Stimulated activated CD8-positive, alpha-beta memory T cell treated with anti-CD3 and anti-CD28 coated beads, Interleukin-7, amount 100 ng/mL, for 4 hours (primary cell): Measurements from ENCODE around the gene FCN1.

Experiments used
- DNase-seq, 2 donors: peaks; one replicate each; pipeline ENCODE4 v3.0.0-alpha.2; 2020; ENCODE audit warnings: low read depth in 2 of 2

Gene FCN1

DNA sequence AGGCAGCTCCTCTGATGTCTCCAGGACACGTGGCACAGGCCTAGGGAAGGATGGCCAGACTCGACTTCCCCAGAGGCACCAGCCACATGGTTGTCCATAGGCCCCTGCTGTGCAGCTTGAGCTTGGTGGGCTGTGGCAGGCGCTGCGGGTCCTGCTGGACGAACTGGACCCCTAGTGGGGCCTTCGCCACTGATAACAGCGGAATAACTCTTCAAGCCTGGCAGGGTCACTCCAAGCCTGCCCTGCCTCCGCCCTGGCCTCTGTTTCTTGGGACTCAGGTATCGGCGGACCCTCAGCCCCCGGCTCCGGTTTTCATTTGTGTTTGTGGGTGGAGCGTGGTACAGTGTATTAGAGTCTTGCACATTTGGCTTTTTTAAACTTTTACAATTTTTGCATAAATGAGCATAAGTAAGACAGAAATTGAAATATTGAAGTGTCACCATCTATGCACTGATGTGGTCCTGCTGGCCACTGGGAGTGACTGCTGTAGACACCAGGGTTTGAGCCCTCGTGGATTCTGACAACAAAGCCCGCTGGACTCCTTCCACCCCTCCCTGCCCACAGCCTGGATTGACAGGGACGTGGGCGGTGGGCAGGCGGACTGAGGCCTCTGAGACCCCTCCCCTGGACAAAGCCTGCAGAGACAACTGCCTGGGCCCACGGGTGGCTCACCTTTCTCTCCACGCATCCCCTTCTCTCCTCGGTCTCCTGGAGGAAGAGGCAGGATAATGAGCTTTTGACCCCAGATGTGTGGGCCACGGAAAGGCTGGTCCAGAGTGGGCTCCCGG is 3.8 kb downstream of the FCN1 start:
- no peak for DNase-seq

DNA sequence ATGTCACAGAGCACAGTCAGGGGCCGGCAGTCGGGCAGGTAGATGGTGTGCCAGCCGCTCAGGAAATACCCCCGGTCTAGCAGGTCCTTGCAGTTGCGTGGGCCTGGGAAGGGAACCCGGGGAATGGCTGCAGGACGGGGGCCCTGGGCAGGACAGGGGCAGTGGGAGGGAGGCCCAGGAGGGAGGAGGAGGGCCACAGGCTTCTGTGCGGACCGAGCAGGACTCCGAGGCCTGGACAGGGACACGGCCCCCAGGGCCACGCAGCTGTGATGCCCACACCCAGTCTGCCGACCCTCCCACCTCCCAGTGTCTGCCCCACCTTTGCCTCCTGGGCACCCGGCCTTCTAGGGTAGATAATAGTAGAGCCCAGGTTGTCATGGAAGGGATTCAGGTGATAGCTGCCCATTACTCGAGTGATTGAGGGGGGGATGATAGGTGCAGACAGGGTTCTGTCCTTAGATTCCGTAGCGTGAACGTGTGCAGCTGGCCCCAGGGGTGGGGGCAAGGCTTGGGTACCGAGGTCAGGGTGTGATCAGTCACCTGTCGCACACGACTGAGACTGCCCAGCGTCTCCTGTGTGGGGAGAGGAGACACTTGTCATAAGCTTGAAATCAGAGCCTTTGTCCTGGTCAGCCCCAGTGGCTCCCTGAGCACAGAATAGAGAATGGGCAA is 4.5 kb downstream of the FCN1 start:
- DNase-seq = no peak

DNA sequence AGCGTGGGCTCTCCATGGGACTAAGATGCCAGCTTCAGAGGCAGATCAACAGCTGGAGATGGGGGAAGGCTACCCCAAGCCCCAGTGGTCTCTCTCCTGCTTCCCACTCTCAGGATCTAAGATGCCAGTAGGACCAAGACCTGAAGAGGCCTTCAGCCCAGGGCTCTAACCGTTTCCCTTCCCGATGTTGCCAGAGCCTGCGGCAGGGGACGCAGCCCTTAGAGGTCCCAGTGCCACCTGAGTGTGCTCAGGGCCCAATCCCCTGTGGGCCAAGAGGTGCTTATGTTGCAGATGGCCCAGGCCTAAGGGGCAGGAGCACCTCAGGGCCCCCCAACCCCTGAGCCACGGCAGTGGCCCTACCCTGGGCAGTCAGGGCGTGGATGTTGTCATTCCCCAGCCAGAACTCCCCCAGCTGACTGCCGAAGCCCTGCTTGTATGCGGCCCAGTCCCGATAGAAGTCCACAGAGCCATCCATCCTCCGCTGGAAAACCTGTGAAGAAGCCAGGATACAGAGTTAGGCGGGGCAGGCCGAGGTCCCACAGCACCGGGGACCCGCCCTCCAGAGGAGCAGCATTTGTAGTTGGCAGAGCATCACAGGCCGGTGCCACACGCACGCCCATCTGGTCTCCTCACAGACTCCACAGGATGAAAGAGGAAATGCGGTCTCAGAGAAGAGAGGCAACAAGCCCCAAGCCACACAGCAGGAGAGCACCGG is 5.4 kb downstream of the FCN1 start:
- no peak for DNase-seq

DNA sequence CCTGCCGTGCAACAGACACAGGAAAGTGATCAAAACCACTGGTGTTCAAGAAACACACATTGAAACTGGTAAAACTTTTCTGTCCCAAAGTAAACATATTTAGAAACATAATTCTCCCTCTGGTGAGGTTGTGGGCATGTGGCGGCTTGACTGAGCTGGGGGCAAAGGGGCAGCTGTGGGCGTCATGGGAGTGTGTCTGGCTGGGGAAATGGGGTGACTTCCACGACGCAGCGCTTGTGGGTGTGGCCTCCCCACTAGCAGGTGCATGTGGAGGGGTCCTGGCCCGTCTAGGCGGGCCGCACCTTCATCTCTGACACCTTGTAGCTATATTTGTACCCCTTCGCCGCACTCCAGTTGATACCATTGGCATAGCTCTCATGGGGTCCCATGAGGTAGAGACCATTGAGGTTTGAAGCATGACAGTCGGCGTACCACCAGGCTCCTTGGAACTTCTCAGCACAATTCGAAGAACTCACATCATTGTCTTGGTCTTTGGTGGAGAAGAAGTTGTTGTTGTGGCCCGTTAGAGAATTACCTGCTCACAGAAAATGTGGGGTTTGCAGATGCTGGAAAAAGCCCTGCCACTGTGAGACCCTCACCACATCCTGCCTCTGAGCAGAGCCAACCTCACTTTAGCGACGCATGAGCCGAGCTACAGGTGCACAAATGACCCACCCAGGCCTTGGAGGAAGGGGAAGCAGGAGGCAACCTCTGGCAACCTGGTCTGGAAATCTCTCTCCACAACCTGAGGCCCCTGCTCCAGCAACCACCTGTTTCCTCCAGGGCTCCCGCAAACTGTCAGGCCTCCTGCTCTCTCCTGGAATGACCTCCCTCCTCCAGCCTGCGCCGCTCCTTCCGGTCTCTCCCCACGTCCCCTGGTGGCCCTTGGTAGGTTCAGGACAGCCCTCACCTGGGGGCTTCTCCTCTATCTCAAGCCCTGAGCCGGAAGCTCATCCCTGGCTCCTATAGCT is 7.9 kb downstream of the FCN1 start:
- DNase-seq = no peak

DNA sequence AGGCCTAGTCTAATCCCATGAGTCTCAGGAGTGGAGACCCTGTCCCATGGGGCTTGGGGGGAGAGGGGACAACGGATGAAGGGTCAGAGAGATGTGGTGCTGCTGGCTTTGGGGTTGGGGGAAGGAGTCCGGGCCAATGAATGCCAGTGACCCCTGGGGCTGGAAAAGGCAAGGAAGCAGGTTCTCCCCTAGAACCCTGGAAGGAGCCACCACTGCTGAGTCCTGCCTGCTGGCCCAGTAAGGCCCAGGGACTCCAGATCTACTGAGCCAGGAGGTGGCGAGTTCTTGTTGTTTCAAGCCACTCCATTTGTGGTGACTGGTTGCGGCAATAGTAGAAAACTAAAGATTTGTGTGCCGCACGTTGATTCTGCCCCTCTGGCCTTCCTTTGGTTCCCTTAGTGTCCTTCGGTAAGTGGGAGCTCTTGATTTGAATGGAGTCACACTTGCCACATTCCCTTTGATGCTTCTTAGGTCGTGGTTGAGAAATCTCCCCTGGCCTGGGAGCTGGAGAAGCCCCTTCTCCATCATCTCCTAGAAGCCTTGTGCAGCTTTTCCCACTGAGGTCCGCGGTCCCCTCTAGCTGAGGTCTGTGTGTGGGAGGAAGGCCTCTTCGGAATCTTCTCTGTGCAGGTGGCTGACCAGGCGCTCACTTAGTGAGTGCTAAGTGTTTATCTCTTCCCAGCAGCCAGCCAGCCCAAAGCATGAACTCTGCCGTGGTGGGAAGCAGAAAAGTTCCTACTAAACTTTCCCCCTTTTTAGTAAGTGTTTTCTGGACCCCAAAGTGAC is 9.0 kb downstream of the FCN1 start:
- DNase-seq = no peak

DNA sequence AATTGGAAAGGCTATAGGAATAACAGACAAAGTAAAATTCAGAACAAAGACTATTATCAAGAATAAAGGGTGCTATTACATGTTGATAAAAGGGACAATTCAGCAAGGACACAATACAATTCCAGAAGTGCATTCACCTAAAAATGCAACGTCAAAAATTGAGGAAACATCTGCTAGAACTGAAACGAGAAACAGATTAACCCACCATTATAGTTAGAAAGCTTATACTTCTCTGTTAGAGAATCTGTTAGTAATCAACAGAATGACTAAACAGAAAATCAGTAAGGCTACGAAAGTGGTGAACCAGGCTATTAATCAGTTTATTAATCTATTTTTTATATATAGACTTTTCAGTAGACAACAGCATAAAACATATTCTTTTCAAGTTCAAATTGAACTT is 14.8 kb downstream of the FCN1 start:
- DNase-seq = no peak

DNA sequence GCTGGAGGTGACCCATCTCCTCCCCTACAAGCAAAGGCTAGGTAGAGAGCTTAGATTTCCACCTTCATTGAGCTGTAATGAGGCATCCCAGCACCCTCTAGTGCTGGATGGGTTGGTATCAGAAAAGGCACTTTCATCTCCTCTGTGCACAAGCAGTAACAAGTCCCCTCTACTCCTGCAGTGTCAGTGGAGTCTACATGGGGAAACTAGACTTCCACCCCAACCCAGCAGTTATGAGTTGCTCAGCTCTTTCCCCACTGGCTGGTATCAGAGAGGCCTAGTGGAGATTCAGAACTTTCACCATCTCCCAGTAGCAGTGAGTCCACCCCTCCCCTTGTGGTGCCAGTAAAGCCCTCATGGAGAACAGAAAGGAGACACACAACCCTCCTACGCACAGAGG is 17.9 kb downstream of the FCN1 start:
- DNase-seq = no peak

DNA sequence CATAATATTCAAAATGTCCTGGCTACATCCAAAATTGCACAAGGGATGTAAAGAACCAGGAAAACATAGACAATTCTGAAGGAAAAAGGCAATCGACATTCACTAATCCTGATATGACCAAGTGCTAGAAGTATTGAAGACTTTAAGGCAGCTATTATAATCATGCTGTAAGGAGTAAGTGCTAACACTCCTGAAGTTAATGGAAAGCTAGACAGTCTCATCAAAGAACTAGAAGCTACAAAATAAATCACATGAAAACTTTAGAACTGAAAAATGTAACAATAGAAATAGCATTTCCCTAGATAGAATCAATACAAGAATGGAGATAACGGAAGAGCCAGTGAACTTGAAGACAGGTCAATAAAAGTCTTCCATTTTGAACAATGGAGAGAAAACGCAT is 18.5 kb downstream of the FCN1 start:
- DNase-seq = no peak

DNA sequence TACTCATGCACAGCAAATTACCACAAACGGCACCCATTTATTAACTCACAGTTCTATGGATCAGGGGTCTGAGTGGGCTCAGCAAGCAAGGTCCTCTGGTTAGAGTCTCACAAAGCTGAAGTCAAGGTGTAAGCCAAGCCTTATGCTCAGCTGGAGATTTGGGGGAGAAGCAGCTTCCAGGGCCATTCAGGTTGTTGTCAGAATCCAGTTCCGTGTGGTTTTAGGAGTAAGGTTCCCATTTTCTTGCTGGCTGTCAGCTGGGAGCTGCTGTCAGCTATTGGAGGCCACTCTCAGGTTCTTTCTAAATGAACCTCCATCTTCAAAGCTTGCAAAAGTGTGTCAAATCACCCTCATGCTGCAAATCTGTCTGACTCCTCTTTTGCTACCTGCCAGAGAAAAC is 19.4 kb downstream of the FCN1 start:
- DNase-seq = no peak

DNA sequence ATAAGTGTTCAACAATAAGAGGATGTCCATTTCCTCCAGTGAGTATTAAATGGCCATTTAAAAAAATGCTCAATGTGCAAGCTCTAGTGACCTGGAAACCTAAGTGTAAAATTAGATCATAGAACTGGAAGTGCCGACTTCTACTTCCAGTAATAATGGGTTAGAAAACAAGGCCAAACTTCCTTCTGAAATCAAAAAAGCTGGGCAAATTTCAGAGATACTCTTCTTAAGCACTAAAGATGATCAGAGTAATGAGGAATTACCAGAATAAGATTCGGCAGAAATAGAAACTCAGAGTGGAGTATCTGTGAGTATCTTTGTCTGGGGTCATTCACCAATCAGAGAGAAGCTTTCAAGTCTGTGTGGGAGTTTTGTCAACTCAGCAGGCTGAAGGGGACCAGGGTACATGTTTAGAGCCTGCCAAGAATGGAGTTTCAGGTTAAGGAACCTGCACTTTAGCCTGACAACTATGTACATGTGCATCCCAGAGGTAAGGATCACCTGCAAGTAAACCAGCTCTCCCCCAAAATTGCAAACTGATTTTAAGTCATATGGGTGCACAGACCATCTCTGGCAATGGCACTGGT is 20.0 kb downstream of the FCN1 start:
- DNase-seq = no peak

DNA sequence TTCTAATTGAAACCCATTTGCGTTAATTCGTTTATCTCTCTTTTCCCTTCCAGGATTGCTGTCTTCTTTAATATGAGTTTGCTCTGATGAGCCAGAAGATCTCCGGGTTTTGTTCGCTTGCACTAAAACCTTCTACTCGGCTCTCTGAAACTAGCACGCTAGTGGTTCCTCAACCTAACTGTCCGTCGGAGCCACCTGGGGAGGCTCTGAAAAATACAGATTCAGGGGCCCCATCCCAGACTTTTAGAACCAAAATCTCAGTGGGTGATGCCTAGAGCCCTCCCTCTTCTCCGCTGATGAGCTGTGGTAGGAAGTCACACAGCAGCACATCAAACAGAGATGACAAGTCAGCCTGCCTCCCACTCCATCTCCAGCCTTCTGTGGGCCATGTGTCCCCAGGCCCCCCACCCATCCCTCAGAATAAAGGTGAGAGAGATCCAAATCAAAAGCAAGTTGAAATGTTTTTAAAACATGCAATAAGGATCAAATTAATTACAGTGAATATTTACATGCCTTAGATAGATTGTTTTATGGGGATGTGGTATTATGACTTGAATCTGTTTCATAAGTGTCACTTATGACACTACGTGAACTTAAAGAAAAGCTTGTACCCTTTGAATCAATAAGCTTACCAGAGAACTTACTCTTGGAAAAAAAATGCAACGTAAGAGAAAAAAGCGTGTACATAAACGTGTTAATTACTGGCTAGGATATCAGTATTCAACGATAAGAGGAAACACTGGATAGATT is 20.7 kb downstream of the FCN1 start:
- no peak for DNase-seq

DNA sequence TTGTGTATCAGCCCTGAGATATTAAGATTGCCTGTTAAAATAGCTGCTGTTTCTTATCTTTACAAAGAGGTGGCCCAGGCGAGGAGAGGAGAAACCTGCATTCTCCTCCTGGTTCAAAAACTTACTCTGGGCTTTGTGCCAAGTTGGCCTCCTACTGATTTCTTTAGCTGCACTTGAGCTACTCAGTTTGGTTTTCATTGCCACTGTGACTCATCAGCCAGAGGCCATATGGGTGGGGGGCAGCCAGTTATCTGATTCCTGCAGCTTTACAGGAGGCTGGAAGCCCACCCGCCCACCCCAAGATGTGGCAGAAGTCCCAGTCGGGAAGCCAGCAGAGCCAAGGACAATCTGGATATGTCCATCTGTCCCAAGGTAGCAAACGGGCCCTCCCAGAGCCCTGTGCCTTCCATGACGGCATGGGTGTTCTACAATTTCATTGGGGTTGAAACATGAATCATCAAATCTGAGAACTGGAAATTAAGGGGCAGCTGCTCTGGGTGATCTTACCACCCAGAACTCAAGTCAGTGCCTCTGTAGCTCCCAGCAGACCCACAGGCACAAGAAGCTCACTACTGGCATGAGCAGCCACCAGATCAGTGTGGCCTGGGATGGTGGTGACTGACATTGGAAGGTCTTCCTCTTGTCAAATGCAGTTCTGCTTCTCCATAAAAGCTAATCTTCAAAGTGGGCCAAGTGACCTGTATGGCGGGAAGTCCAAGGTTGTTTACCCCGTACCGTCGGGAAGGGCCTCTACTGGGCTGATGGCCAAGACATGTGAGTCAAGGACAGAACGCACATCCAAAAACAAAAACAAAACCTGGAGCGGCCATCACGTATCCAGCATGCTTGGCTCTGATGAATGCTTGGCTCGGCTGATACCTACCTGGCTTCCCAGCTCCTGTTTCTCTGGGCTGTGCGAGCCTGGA is 21.5 kb downstream of the FCN1 start:
- no peak for DNase-seq

DNA sequence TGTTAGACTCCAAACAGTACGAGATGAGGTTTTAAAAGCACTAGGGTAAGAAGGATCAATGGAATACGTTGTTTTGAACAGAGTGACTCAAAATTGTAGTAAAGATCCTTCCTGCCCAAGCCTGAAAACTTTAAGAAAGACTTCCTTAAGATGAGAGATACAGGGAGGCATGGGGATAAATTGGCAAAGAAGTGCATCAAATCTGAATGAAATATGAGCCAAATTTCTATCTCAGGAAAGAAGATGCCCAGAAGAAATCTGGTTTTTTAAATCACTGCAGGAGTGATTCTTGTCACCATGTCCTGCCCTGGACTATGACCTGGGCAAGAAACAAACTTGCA is 22.2 kb downstream of the FCN1 start:
- DNase-seq = no peak

DNA sequence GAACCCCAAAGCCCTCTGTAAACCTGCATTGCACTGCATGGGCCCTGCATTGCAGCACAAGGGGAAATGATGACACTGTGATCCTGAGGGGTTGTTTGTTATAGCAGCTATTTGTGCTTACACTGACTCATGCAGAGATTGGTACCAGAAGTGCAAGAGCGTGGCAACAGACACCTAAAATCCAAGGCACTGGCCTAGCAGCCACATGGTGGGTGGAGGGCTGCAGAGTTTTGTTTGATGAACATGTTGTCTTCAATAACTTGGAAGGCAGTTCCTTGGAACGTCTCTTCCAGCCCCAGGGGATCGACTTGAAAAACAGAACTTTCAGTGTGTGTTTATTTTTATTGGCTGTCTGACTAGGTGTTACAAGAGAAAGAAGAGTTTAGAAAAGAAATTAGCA is 22.6 kb downstream of the FCN1 start:
- no peak for DNase-seq

DNA sequence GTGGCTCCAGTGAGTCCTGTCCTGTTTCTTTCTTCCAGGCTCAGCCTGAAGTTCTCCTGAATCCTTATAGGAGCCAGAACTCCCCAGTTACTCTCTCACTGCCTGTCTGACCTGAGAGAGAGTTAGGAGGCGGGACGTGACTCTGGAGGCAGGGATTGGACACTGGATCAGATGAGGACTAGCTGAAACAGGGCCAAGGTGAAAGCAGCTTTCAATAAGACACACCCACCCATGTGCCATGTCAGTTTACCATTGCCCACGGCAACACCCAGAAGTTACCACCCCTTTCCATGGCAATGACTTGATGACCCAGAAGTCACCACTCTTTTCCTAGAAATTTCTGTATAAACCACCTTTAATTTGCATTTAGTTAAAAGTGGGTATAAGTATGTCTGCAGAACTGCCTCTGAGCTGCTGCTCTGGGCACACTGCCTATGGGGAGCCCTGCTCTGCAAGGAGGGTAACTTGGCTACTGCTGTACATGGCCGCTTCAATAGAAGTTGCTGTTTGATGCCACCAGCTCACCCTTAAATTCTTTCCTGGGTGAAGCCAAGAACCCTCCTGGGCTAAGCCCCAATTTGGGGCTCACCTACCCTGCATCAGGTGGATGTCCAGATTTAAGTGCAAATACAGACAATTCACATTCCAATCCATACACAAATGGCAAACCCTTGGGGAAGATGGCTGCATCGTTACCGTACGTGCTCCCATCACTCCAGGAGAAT is 23.4 kb downstream of the FCN1 start:
- no peak for DNase-seq

DNA sequence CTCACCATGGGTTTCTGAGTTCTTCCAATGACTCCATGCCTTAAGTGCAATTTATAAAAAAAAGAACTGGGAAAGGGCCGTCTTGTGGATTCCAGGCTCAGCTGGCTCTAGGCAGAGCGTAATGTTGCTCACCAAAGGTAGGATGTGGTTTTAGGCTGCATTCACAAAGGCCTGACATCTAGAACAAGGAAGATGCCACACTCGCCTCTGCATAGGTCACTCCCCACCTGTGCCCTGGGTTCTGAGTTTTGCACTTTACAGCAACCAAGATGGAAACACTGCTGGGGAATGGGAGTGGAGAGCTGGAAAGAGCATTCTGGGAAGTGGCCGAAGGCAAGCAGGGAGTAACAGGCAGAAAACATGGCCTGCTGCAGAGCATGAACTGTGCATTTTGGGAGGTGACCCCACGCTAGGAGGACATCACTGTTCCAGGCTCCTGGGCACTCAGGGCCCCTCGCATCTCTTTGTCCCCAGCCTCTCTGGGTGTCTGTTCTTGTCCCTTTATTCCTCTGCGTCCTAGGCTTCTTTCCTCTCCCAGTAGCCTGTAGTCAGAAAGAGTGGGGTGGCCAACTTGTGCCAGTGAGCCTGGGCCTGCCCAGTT is 24.8 kb downstream of the FCN1 start:
- DNase-seq = no peak

DNA sequence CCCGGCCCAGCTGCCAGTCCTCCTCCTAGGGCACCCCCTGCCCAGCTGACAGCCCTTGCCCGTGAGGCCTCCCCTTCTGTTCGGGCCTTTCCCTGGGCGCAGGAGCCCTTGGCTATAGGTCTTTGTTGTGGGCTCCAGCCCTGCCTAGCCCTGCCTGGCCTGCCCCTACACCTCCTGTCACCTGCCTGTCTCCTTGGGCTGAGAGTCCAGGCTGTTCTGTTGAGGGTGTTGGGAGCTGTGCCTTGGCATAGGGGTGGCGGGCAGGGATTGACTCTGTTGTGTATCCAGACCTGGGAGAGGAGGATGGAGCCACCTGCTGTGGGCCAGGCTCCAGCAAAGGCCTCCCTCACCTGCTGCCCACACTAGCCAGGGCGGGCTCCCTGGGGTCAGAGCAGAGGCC is 25.5 kb downstream of the FCN1 start:
- DNase-seq = no peak

DNA sequence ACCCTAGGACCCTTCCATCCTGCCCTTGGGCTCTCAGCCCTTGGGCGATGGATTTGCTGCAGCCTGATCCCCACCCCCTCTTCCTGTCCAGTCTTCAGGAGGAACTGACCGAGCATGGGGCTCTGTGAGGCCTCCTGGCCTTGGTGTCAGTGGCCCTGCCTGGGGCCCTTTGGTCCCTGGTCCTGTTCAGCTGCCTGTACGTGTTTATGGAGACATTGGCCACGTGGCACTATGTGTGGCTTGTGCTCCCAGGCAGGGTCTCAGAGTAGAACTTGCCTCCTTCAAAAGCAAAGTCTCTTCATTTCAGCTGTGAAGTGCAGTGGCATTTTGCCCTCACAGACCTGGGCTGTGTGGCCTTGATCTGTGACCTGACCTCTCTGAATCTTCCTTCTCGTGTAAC is 26.0 kb downstream of the FCN1 start:
- DNase-seq = no peak
